Activated CD8-positive, alpha-beta memory T cell treated with anti-CD3 and anti-CD28 coated beads, Interleukin-2, amount 50 U/mL, for 1 hour (primary cell): ENCODE results near the gene METRN.

ENCODE experiments used
- DNase-seq: peaks from one replicate; pipeline ENCODE4 v3.0.0-alpha.2; 2020; ENCODE audit errors: extremely low read depth

METRN gene

GRCh38 chr16:714558-715476 is at the start of gene METRN:
Gene METRN, plus strand, starts transcription at chr16:715118. Its CDS starts 172 bp downstream, at chr16:715290.
- peak; percentile 65 for DNase-seq

DNA sequence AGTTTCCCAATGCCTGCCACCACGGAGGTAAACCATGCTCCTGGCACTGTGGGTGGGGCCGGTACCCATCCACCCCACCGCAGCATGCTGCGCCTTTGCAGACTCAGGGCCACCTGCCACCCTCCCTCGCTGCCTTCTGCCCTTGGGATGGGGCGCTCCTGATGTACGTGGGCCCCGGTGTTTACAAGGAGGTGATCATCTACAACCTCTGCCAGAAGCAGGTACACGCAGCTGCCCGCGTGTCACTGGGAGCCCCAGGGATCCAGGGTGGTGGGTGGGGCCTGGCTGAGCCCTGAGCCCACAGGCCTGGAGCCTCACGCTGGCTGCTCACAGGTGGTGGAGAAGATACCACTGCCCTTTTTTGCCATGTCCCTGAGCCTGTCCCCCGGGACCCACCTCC is 48.3 kb upstream of the METRN start:
- DNase-seq: no peak

DNA sequence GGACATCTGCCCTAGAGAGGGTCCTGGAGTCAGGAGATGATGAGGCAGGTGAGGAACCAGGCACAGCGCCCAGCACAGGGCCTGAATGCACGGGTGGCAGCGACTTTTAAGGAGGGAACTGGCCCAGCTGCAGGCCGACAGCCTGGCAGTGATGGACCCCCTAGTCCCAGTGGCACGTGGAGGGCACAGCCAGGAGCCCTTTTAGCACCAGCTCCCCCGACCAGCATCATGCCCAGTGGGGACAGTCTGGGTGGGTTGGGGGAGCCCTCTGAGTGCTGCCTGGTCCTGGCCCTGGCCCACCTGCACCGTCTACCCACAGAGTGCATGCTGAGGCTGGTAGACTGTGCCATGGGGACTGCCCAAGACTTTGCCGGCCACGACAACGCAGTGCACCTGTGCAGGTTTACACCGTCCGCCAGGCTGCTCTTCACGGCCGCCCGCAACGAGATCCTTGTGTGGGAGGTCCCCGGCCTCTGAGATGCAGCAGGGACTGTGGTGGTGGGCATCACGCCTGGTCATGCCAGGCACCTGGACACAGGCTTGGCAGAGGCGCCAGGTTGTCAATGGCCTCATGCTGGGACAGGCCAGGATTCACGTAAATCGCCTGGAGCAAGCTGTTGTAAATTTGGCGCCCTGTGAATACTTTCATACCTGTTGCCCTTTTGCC is 47.7 kb upstream of the METRN start:
- no peak for DNase-seq

DNA sequence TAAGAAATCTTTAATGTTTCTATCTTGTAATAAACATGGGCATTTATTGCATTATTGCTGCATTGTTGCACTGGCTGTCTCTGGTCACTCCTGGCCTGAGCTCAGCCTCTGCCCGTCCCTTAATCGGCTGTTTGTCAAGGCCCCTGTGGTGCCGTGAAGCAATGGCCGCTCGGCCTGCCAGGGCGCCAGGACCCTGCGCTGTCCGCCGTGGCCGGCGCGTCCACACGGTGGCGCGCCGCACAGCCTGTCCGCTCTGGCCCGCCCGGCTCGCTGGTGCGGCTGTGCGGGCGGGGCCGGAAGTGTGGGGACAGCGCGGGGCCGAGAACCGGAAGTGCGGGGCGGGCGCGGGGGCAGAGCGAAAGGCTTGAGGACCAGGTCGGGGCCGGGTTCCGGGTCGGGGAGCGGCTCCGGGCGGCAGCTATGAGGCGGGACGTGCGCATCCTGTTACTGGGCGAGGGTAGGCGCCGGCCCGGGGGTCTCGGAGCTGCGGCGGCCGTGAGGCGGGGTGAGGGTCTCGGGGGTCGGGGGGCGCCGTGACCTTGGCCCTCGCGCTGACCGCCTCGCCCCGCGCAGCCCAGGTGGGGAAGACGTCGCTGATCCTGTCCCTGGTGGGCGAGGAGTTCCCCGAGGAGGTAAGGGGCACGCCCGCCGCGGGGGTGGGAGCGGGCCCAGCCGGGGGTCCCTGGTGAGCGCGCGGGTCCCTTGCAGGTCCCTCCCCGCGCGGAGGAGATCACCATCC is 47.0 kb upstream of the METRN start, which contains the start of gene RHOT2:
Gene RHOT2 (plus strand): TSS at position 353 of the 739 bp plus-strand sequence. CDS start 68 bp downstream, at position 421.
- peak; percentile 78 for DNase-seq

- DNase-seq: no peak
Observed at GRCh38 chr16:668519-669171, 46.3 kb upstream of the METRN start.

DNA sequence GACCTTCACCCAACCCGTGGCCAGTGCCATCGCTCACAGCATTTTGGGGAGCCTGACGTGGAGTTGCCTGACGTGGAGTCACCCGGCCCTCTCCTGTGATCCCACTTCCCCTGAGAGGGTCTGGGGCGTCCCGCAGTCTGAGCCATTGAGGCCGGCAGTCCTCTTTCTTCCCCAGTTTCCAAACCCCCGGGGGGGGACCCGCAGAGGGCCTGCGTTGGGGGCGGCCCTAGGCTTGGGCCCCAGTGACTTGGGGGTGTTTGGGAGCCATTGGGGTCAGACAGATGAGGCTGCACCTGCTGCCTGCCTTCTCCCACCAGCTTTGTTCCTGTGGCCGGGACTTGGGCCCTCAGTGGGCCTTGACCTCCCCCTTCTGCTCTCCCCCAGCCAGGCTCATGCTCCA is 45.3 kb upstream of the METRN start:
- no peak for DNase-seq

GRCh38 chr16:670485-671352 is 44.2 kb upstream of the METRN start:
- DNase-seq: no peak

DNA sequence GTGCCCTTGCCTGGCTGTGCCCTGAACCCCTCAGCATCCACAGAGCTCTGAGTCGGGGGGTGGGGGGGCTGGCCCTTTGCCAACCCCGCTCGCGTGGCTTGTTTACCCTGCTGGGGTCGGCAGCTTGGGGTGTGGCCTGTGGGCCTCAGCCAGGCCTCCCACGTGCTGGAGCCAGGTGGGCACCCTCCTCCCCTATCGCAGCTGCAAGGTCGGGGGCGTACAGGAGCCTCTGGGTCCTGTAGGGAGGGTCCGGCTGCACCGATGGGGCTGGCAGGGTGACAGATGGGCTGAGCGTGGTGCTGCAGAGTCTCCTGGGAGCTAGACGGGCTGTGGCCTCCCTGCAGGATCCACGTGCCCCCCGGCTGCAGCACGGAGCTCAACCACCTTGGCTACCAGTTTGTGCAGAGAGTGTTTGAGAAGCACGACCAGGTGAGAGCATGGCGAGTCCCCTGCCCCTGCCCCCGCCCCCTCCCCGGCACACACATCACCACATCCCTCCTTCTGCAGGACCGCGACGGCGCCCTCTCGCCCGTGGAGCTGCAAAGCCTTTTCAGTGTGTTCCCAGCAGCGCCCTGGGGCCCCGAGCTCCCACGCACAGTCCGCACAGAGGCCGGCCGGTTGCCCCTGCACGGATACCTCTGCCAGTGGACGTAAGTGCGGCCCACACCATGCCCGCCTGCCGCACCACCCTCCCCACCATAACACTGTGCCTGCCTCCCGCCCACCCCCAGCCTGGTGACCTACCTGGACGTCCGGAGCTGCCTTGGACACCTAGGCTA is 43.4 kb upstream of the METRN start:
- no peak for DNase-seq

DNA sequence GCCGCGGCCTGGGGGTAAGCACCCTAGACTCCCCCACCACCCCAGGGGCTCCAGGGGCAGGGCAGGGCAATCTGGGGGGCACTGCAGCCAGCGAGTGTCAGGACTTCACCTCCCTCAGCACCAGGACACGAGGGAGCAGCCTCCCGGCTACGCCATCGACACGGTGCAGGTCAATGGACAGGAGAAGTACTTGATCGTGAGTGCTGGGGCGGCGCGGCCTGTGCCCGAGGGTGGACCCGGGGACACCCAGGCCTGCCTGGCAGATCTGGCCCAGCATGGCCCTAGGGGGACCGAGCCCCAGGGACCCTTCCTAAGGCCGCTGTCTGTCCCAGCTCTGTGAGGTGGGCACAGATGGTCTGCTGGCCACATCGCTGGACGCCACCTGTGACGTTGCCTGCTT is 42.5 kb upstream of the METRN start:
- no peak for DNase-seq

DNA sequence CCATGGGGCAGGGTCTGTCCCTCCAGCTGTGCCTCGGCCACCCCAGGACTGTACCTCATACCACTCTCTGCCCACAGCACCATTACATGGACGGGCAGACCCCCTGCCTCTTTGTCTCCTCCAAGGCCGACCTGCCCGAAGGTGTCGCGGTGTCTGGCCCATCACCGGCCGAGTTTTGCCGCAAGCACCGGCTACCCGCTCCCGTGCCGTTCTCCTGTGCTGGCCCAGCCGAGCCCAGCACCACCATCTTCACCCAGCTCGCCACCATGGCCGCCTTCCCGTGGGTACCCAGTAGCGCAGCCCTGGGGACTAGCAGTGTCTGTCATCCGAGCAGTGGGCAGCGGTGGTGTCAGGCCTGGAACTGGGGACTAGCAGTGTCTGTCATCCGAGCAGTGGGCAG is 42.1 kb upstream of the METRN start:
- DNase-seq: no peak

GRCh38 chr16:673399-673991 is 41.4 kb upstream of the METRN start:
- DNase-seq: no peak

- DNase-seq: no peak
Observed at GRCh38 chr16:674214-674881, 40.6 kb upstream of the METRN start.

DNA sequence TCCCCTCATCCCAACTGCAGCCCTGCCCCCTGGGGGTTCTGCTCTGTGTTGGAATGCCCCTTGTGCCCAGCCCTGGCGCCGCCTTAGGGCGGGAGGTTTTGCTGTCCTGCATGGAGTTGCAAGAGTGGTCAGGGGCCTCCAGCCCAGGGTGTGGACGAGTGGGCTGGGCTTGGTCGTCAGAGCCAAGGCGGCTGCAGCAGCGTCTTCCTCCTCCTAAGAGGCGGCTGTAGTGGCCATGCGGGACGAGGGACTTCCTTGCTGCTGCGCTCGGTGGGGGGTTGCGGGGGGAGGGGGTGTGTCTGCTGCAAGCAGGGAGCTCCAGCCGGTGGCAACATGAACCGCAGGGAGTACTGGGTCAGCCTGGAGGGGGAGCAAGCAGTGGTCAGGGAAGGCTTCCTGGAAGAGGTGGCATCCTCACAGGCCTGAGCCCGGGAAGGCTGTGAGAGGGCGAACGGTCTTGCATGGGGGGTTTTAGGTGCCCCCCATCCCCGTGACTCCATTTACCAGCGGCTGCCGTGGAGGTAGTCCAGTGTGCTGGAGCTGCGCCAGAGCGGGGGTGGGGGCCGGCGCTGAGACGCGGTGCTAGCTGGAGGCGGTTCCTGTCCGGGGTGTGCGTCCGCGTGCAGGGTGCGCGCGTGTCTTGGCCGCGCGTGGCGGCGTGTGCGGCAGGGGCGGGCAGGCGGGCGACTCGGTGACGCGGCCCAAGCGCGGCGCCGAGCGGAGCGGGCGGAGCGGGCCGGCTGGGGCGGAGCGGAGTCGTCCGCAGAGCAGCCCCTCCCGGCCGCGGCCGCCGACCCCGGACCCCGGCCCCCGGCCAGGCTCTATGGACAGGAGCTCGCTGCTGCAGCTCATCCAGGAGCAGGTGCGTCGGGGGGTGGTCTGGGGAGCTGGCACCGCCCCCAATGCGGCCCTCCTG is 39.7 kb upstream of the METRN start, which contains the start of gene RHBDL1:
Gene RHBDL1 (plus strand): TSS at position 704 of the 916 bp plus-strand sequence. CDS start 120 bp downstream, at position 824.
- DNase-seq: no peak

DNA sequence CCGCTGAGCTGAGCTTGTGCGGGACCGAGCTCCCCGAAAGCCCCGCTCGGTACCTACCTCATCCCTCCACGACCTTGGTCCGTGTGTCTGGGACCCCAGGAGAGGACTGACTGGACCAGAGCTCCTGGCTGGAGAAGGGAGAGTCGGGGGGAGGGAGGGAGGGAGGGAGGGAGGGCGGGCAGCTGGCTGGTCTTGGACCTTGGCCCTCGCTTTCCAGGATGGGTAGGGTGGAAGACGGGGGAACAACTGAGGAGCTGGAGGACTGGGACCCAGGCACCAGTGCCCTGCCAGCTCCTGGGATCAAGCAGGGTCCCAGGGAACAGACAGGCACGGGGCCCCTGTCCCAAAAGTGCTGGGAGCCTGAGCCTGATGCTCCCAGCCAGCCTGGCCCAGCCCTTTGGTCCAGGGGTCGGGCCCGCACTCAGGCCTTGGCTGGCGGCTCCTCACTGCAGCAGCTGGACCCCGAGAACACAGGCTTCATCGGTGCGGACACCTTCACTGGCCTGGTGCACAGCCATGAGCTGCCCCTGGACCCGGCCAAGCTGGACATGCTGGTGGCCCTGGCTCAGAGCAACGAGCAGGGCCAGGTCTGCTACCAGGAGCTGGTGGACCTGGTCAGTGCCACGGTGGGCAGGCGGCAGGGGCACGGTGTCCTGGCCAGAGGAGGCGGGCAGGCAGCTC is 38.9 kb upstream of the METRN start:
- no peak for DNase-seq

DNA sequence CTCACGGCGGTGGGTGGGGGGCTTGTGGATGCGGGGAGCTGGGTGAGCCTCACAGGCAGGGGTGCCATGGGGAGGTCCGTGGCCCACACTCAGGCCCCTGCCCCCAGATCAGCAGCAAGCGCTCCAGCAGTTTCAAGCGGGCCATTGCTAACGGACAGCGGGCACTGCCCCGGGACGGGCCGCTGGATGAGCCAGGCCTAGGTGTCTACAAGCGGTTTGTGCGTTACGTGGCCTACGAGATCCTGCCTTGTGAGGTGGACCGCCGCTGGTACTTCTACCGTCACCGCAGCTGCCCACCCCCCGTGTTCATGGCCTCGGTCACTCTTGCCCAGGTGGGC is 38.4 kb upstream of the METRN start:
- DNase-seq: no peak

DNA sequence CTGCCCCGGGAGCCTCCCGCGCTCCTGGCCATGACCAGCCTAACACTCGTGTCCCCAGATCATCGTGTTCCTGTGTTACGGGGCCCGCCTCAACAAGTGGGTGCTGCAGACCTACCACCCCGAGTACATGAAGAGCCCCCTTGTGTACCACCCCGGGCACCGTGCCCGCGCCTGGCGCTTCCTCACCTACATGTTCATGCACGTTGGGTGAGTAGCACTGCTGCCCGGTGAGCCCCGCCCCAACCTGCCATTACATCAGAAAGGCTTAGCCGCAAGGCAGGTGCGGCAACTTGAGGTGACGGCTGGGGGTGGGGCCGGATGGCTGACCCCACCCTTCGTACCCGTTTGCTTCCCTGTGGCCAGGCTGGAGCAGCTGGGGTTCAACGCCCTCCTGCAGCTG is 38.0 kb upstream of the METRN start:
- DNase-seq: no peak
